SJCRH30 (cell line): ENCODE measurements around the gene ULBP2. TPM values are rescaled to one million over a fixed set of nuclear protein-coding genes. Genes with fewer than 3 reads are reported as not detected.
"Not testable (repeated sequence)": the region's sequence is repeated elsewhere in the genome, so short reads cannot be mapped to it uniquely, and the experiment has no call there.

Source experiments
- DNase-seq, 2 experiments: peaks; one replicate each; pipeline ENCODE4 v3.0.0-alpha.2; 2015 to 2020
- H3K27ac ChIP-seq: fragments of 250-450 bp; sonication (Bioruptor Pico); 2 replicates; pipeline ENCODE4 v1.5.1; 2020; ENCODE audit warnings: mild to moderate bottlenecking, moderate library complexity
- H3K27me3 ChIP-seq: fragments of 250-450 bp; sonication (Bioruptor Pico); 2 replicates; pipeline ENCODE4 v1.5.1; 2020; ENCODE audit warnings: mild to moderate bottlenecking, moderate library complexity
- H3K36me3 ChIP-seq: fragments of 250-450 bp; sonication (Bioruptor Pico); 2 replicates; pipeline ENCODE4 v1.5.1; 2020; ENCODE audit warnings: mild to moderate bottlenecking, moderate library complexity
- H3K4me1 ChIP-seq: fragments of 250-450 bp; sonication (Bioruptor Pico); 2 replicates; pipeline ENCODE4 v1.5.1; 2020; ENCODE audit warnings: mild to moderate bottlenecking, moderate library complexity
- H3K4me3 ChIP-seq: fragments of 250-450 bp; sonication (Bioruptor Pico); 2 replicates; pipeline ENCODE4 v1.5.1; 2020; ENCODE audit warnings: mild to moderate bottlenecking, moderate library complexity
- H3K9me3 ChIP-seq: fragments of 250-450 bp; sonication (Bioruptor Pico); replicated peaks from 2 replicates; pipeline ENCODE4 v1.5.1; 2020; ENCODE audit warnings: mild to moderate bottlenecking, moderate library complexity
- total RNA-seq: library from RNA; depleted of rRNA; stranded (reverse); fragments of >200 nt; shearing (Covaris generic); gene quantifications from 2 replicates; pipeline ENCODE4 v1.2.3, GENCODE V29; 2014

ULBP2 gene
- total RNA-seq, 1 experiment from 2014 or later: 2.7 TPM

GRCh38 chr6:149960488-149960887, 18.7 kb downstream of the ULBP2 start:
- Histone ChIP-seq H3K9me3 (no peaks in the 10 kb centered on the region), H3K27me3 (peaks cover 7% of the 10 kb centered on the region; the same call in 1 of the 2 replicates), H3K27ac (no peak overlapping the region), H3K4me1 (peaks cover 14% of the 10 kb centered on the region), H3K4me3 (no peak overlapping the region), H3K36me3 (no peaks in the 10 kb centered on the region)
- DNase-seq: no peak

GRCh38 chr6:149961728-149962425, 20.1 kb downstream of the ULBP2 start:
- Histone ChIP-seq H3K4me1 (peaks cover 14% of the 10 kb centered on the region), H3K27ac (no peak overlapping the region), H3K36me3 (no peaks in the 10 kb centered on the region), H3K27me3 (0 out of 2 replicates have a peak, but pooled peaks cover 4% of the 10 kb centered on the region), H3K9me3 (no peaks in the 10 kb centered on the region), H3K4me3 (no peak overlapping the region)
- peak; percentile 44 to 65 for DNase-seq

GRCh38 chr6:149962461-149963211, 20.8 kb downstream of the ULBP2 start:
- Histone ChIP-seq H3K4me1 (peaks cover 14% of the 10 kb centered on the region), H3K27me3 (0 out of 2 replicates have a peak, but pooled peaks cover 4% of the 10 kb centered on the region), H3K36me3 (no peaks in the 10 kb centered on the region), H3K9me3 (no peaks in the 10 kb centered on the region), H3K4me3 (peak overlapping the region; percentile 62), H3K27ac (no peak overlapping the region; the same call in 1 of the 2 replicates)
- DNase-seq: peak in 1 of 2 experiments; percentile 30

GRCh38 chr6:149963212-149963461, 21.3 kb downstream of the ULBP2 start:
- 0 out of 2 replicates have a peak, but pooled peaks cover 4% of the 10 kb centered on the region for H3K27me3 ChIP-seq
- H3K4me1 ChIP-seq: peaks cover 14% of the 10 kb centered on the region
- H3K4me3 ChIP-seq: peak overlapping the region; percentile 62
- peak; percentile 79 to 86 for DNase-seq
- no peaks in the 10 kb centered on the region for H3K36me3 ChIP-seq
- no peaks in the 10 kb centered on the region for H3K9me3 ChIP-seq
- no peak overlapping the region; the same call in 1 of the 2 replicates for H3K27ac ChIP-seq

GRCh38 chr6:149963462-149964307, 21.9 kb downstream of the ULBP2 start, which contains the start of gene ULBP1:
Gene ULBP1 (plus strand): TSS chr6:149963943. CDS start chr6:149964050, 107 bp downstream.
- H3K27ac ChIP-seq: peak within 1 kb of the TSS; percentile 31
- H3K27me3 ChIP-seq: 0 out of 2 replicates have a peak, but pooled peaks cover 4% of the 10 kb centered on the region
- peak; percentile 93 to 94 for DNase-seq
- peaks cover 14% of the 10 kb centered on the region for H3K4me1 ChIP-seq
- H3K36me3 ChIP-seq: no peaks in the 10 kb centered on the region
- H3K9me3 ChIP-seq: no peaks in the 10 kb centered on the region
- H3K4me3 ChIP-seq: peak within 1 kb of the TSS; percentile 62

- DNase-seq: no peak
- H3K9me3 ChIP-seq: no peaks in the 10 kb centered on the region
- no peak overlapping the region for H3K27ac ChIP-seq
- H3K4me1 ChIP-seq: peaks cover 14% of the 10 kb centered on the region
- 0 out of 2 replicates have a peak, but pooled peaks cover 4% of the 10 kb centered on the region for H3K27me3 ChIP-seq
- peak overlapping the region; percentile 62 for H3K4me3 ChIP-seq
- H3K36me3 ChIP-seq: no peaks in the 10 kb centered on the region
Measured at GRCh38 chr6:149964308-149965193, 22.7 kb downstream of the ULBP2 start.

GRCh38 chr6:149965194-149966020, 23.6 kb downstream of the ULBP2 start:
- Histone ChIP-seq H3K27me3 (0 out of 2 replicates have a peak, but pooled peaks cover 1% of the 10 kb centered on the region), H3K9me3 (no peaks in the 10 kb centered on the region)

GRCh38 chr6:149966319-149966718, 24.5 kb downstream of the ULBP2 start:
- peaks cover 14% of the 10 kb centered on the region for H3K4me1 ChIP-seq
- H3K27ac ChIP-seq, H3K9me3 ChIP-seq, H3K4me3 ChIP-seq, DNase-seq, H3K36me3 ChIP-seq, H3K27me3 ChIP-seq: not testable (repeated sequence)

More at GRCh38 chr6:149965194-149966020, 23.6 kb downstream of the ULBP2 start:
- no peak overlapping the region for H3K27ac ChIP-seq
- H3K4me1 ChIP-seq: peaks cover 14% of the 10 kb centered on the region
- peak; percentile 34 to 43 for DNase-seq
- H3K36me3 ChIP-seq: no peaks in the 10 kb centered on the region
- H3K4me3 ChIP-seq: peak overlapping the region; percentile 62

- H3K4me1 ChIP-seq: peaks cover 5% of the 10 kb centered on the region
- H3K4me3 ChIP-seq: no peak overlapping the region
- H3K36me3 ChIP-seq: no peaks in the 10 kb centered on the region
- no peaks in the 10 kb centered on the region for H3K27me3 ChIP-seq
- H3K9me3 ChIP-seq: no peaks in the 10 kb centered on the region
- H3K27ac ChIP-seq: no peak overlapping the region
- no peak for DNase-seq
Measured at GRCh38 chr6:149967591-149967990, 25.8 kb downstream of the ULBP2 start.

GRCh38 chr6:149967999-149968398, 26.2 kb downstream of the ULBP2 start:
- H3K36me3 ChIP-seq, H3K4me1 ChIP-seq, H3K4me3 ChIP-seq, H3K27ac ChIP-seq, H3K9me3 ChIP-seq, H3K27me3 ChIP-seq, DNase-seq: not testable (repeated sequence)

- not testable (repeated sequence) for DNase-seq, H3K27ac ChIP-seq, H3K4me1 ChIP-seq, H3K36me3 ChIP-seq, H3K4me3 ChIP-seq, H3K27me3 ChIP-seq, H3K9me3 ChIP-seq
Measured at GRCh38 chr6:149968909-149969308, 27.1 kb downstream of the ULBP2 start.

GRCh38 chr6:149969635-149970034, 27.8 kb downstream of the ULBP2 start:
- no peak overlapping the region for H3K27ac ChIP-seq
- no peak overlapping the region for H3K4me3 ChIP-seq
- no peaks in the 10 kb centered on the region for H3K36me3 ChIP-seq
- no peaks in the 10 kb centered on the region for H3K4me1 ChIP-seq
- no peaks in the 10 kb centered on the region for H3K9me3 ChIP-seq
- peaks cover 5% of the 10 kb centered on the region; the same call in 1 of the 2 replicates for H3K27me3 ChIP-seq
- DNase-seq: no peak

GRCh38 chr6:149974394-149974793, 32.6 kb downstream of the ULBP2 start:
- not testable (repeated sequence) for H3K27ac ChIP-seq, H3K36me3 ChIP-seq, H3K4me1 ChIP-seq, H3K9me3 ChIP-seq, H3K4me3 ChIP-seq, DNase-seq
- peaks cover 12% of the 10 kb centered on the region; the same call in 1 of the 2 replicates for H3K27me3 ChIP-seq
